IMR-90 (cell line): Measurements from ENCODE around the gene FALEC. TPM values are rescaled to one million over a fixed set of nuclear protein-coding genes. Genes with fewer than 3 reads are reported as not detected.
"Not testable (repeated sequence)": the region's sequence is repeated elsewhere in the genome, so short reads cannot be mapped to it uniquely, and the experiment has no call there.

Experiments
- ATAC-seq: fragments of 200-7000 bp; cut with Tn5 transposase; 2 replicates; pipeline ENCODE4 v1.9.1; 2020; ENCODE audit warnings: low read depth, mild to moderate bottlenecking, moderate library complexity
- BruUV-seq: library from RNA; stranded (reverse); fragments of 400-500 nt; replicated peaks from 2 replicates; lab custom pipeline; 2021; lab: Mats Ljungman, UMichigan
- CTCF ChIA-PET: fragments of 300-600 bp; formaldehyde crosslinking; extraction: SDS; loops from one replicate; lab custom pipeline; 2021; ENCODE audit warnings: antibody characterized with exemption; lab: Yijun Ruan, JAX
- POLR2A ChIA-PET: fragments of 300-600 bp; sonication (Branson Sonifier 250); formaldehyde crosslinking; loops from one replicate; lab custom pipeline; 2022; ENCODE audit warnings: antibody characterized with exemption; ENCODE audit not compliant: unreplicated experiment; lab: Charles Lee
- DNase-seq: peaks from one replicate; pipeline ENCODE4 v3.0.0; 2013
- H2AFZ ChIP-seq: replicated peaks from 2 replicates; pipeline ENCODE3; 2013; ENCODE audit warnings: low read length, mild to moderate bottlenecking; ENCODE audit not compliant: poor library complexity
- H2AK5ac ChIP-seq: 2 replicates; pipeline ENCODE4 v1.6.1; 2013; ENCODE audit warnings: low read depth, low read length, inconsistent platforms
- H2AK9ac ChIP-seq: replicated peaks from 2 replicates; pipeline ENCODE3; 2013; ENCODE audit warnings: mild to moderate bottlenecking, low read depth, low read length, moderate library complexity; ENCODE audit not compliant: poor library complexity
- H2BK120ac ChIP-seq: 2 replicates; pipeline ENCODE4 v1.6.1; 2013; ENCODE audit warnings: low read depth, low read length, inconsistent platforms
- H2BK15ac ChIP-seq: 3 replicates; pipeline ENCODE4 v1.6.1; 2013; ENCODE audit warnings: low read depth, low read length, inconsistent platforms
- H2BK20ac ChIP-seq: 2 replicates; pipeline ENCODE4 v1.6.1; 2013; ENCODE audit warnings: low read depth, mild to moderate bottlenecking, inconsistent platforms, low read length, moderate library complexity
- H2BK5ac ChIP-seq: 2 replicates; pipeline ENCODE4 v1.6.1; 2013; ENCODE audit warnings: mild to moderate bottlenecking, low read depth, low read length, inconsistent platforms; ENCODE audit not compliant: poor library complexity, severe bottlenecking
- H3K14ac ChIP-seq: replicated peaks from 2 replicates; pipeline ENCODE4 v1.6.1; 2013; ENCODE audit warnings: low read depth, low read length, inconsistent platforms
- H3K18ac ChIP-seq: 2 replicates; pipeline ENCODE4 v1.6.1; 2013; ENCODE audit warnings: low read depth, low read length, control low read depth
- H3K23ac ChIP-seq: 2 replicates; pipeline ENCODE4 v1.6.1; 2013; ENCODE audit warnings: low read depth, low read length, inconsistent platforms
- H3K27ac ChIP-seq: 2 replicates; pipeline ENCODE4 v1.5.1; 2013; ENCODE audit warnings: mild to moderate bottlenecking, control low read depth, low read length; ENCODE audit not compliant: insufficient read depth
- H3K27me3 ChIP-seq: 2 replicates; pipeline ENCODE4 v1.6.1; 2013; ENCODE audit warnings: low read length; ENCODE audit not compliant: control insufficient read depth, insufficient read depth
- H3K36me3 ChIP-seq: 2 replicates; pipeline ENCODE4 v1.6.1; 2013; ENCODE audit warnings: low read length, mixed read lengths; ENCODE audit not compliant: control insufficient read depth, insufficient read depth
- H3K4ac ChIP-seq: 2 replicates; pipeline ENCODE4 v1.6.1; 2013; ENCODE audit warnings: low read depth, low read length, inconsistent platforms
- H3K4me1 ChIP-seq: 2 replicates; pipeline ENCODE4 v1.6.1; 2013; ENCODE audit warnings: low read length, mixed read lengths; ENCODE audit not compliant: control insufficient read depth, insufficient read depth
- H3K4me2 ChIP-seq: 2 replicates; pipeline ENCODE4 v1.6.1; 2013; ENCODE audit warnings: low read depth, mild to moderate bottlenecking, control low read depth, low read length, moderate library complexity
- H3K4me3 ChIP-seq: 2 replicates; pipeline ENCODE4 v1.5.1; 2013; ENCODE audit warnings: low read depth, mild to moderate bottlenecking, control low read depth, low read length, moderate library complexity; ENCODE audit not compliant: insufficient read depth
- H3K56ac ChIP-seq: 2 replicates; pipeline ENCODE4 v1.6.1; 2013; ENCODE audit warnings: low read length, inconsistent platforms; ENCODE audit not compliant: insufficient read depth; ENCODE audit errors: extremely low read depth
- H3K79me1 ChIP-seq, 2 experiments: 2 replicates each; pipeline ENCODE4 v1.6.1; 2013; ENCODE audit warnings: low read length in 2 of 2, inconsistent platforms in 1 of 2, low read depth in 1 of 2
- H3K9ac ChIP-seq: 2 replicates; pipeline ENCODE4 v1.6.1; 2013; ENCODE audit warnings: low read depth, low read length, control low read depth
- H3K9me1 ChIP-seq: 2 replicates; pipeline ENCODE4 v1.6.1; 2013; ENCODE audit warnings: low read length, inconsistent platforms; ENCODE audit not compliant: insufficient read depth
- H3K9me3 ChIP-seq: 2 replicates; pipeline ENCODE4 v1.6.1; 2013; ENCODE audit warnings: low read length; ENCODE audit not compliant: control insufficient read depth, insufficient read depth
- H4K20me1 ChIP-seq: 2 replicates; pipeline ENCODE4 v1.6.1; 2013; ENCODE audit warnings: low read length, inconsistent platforms; ENCODE audit not compliant: insufficient read depth
- H4K5ac ChIP-seq: 2 replicates; pipeline ENCODE4 v1.6.1; 2013; ENCODE audit warnings: mild to moderate bottlenecking, low read depth, low read length, control low read depth
- H4K8ac ChIP-seq, 2 experiments: 2 replicates each; pipeline ENCODE4 v1.6.1; 2013; ENCODE audit warnings: low read depth in 2 of 2, low read length in 2 of 2, control low read depth in 1 of 2, inconsistent platforms in 1 of 2
- H4K91ac ChIP-seq: 2 replicates; pipeline ENCODE4 v1.6.1; 2013; ENCODE audit warnings: low read depth, low read length, inconsistent platforms; ENCODE audit not compliant: insufficient read depth
- WGBS, 2 experiments: methylation state at CpG; one replicate each; pipeline versions ENCODE4 v1.1.5 to v1.1.7; 2013; ENCODE audit warnings: missing lambda C conversion rate in 2 of 2; ENCODE audit not compliant: insufficient read length in 1 of 2; ENCODE audit errors: extremely low coverage in 2 of 2; 5-methylcytosine and 5-hydroxymethylcytosine counted together
- dilution Hi-C: fragments of 300-500 bp; cut with HindIII; formaldehyde crosslinking; loops from one replicate; pipeline ENCODE4 v1.14.3; 2018; ENCODE audit warnings: low sequenced_read_pairs; ENCODE audit not compliant: unreplicated experiment
- in situ Hi-C: fragments of 300-500 bp; cut with MboI; formaldehyde crosslinking; loops from 3 replicates; pipeline ENCODE4 v1.14.3; 2019; ENCODE audit warnings: low sequenced_read_pairs, inconsistent platforms, mixed read lengths
- intact Hi-C: fragments of 100-400 bp; cut with micrococcal nuclease; formaldehyde crosslinking; loops from 2 replicates; pipeline ENCODE4 v1.10.0; 2022
- polyA plus RNA-seq, 3 experiments: library from polyadenylated mRNA; depleted of rRNA; stranded (reverse); fragments of >200 nt; gene quantifications; 2 replicates each; pipeline ENCODE4 v1.2.3, GENCODE V29; 2012; ENCODE audit warnings: low replicate concordance in 1 of 3
- total RNA-seq: library from RNA; depleted of rRNA; stranded (reverse); fragments of >200 nt; gene quantifications from 2 replicates; pipeline ENCODE4 v1.2.3, GENCODE V29; 2012

The FALEC gene
- total and polyA plus RNA-seq, 2 of the 4 experiments (the other 2 are of a cell fraction) = not detected

- DNase-seq, H3K4me1 ChIP-seq, H3K27ac ChIP-seq, H3K56ac ChIP-seq, H3K18ac ChIP-seq, intact Hi-C loops, H3K4me3 ChIP-seq, H3K14ac ChIP-seq, H2AFZ ChIP-seq, H3K4me2 ChIP-seq, H4K91ac ChIP-seq, H4K5ac ChIP-seq, H2BK15ac ChIP-seq, H3K9ac ChIP-seq, H4K8ac ChIP-seq, in situ Hi-C loops, H2BK20ac ChIP-seq, BruUV-seq, H3K9me1 ChIP-seq, H2BK120ac ChIP-seq, H3K4ac ChIP-seq, H2BK5ac ChIP-seq, H3K27me3 ChIP-seq, ATAC-seq, dilution Hi-C loops, H3K23ac ChIP-seq, H3K9me3 ChIP-seq, H2AK9ac ChIP-seq: not testable (repeated sequence)
- Histone ChIP-seq H3K36me3 (peaks cover 14% of the 10 kb centered on the region), H2AK5ac (peak overlapping the region; percentile 69; the same call in 1 of the 2 replicates), H4K20me1 (peaks cover 25% of the 10 kb centered on the region), H3K79me1 (peaks cover 11 to 16% of the 10 kb centered on the region in 2 experiments; a peak in 3 of 4 replicates)
- ChIA-PET POLR2A (interaction anchor here (0.6 kb wide), 1 partner anchor 20 kb away, joined by 3 read pairs; no protein-coding TSS in a partner anchor), CTCF (interaction anchor here (1.3 kb wide), 1 partner anchor 33 kb away, joined by 3 read pairs; no protein-coding TSS in a partner anchor)
- no CpG with 5 or more reads among the region's 14 CpGs for WGBS, 2 experiments
These were observed 66.4 kb downstream of the FALEC start for GRCh38 chr1:150581962-150582361.
